Lower lobe of right lung (tissue), 2 donors: Measurements from ENCODE around the gene JAKMIP2. TPM values are rescaled to one million over a fixed set of nuclear protein-coding genes. Genes with fewer than 3 reads are reported as not detected.
A peak's percentile ranks its signal among the peaks of the same experiment; 100 is the strongest.

ENCODE experiments used
- ATAC-seq, 2 donors: fragments of 200-7000 bp; cut with Tn5 transposase; one replicate each; pipeline ENCODE4 v1.9.1; 2020 to 2022; ENCODE audit warnings: mild to moderate bottlenecking in 2 of 2, moderate library complexity in 2 of 2
- DNase-seq: peaks from one replicate; pipeline ENCODE4 v3.0.0-alpha.2; 2020
- H3K27ac ChIP-seq: fragments of 200-600 bp; one replicate; pipeline ENCODE4 v1.8.0; 2022
- H3K27me3 ChIP-seq: fragments of 200-600 bp; one replicate; pipeline ENCODE4 v1.8.0; 2022; ENCODE audit warnings: low read depth
- H3K36me3 ChIP-seq: fragments of 200-600 bp; one replicate; pipeline ENCODE4 v1.8.0; 2022; ENCODE audit warnings: mild to moderate bottlenecking
- H3K4me1 ChIP-seq: fragments of 200-600 bp; one replicate; pipeline ENCODE4 v1.8.0; 2022
- H3K4me3 ChIP-seq: fragments of 200-600 bp; one replicate; pipeline ENCODE4 v1.8.0; 2022; ENCODE audit warnings: mild to moderate bottlenecking
- H3K9me3 ChIP-seq: fragments of 200-600 bp; one replicate; pipeline ENCODE4 v1.8.0; 2022
- CTCF ChIP-seq: fragments of 200-600 bp; IDR thresholded peaks from one replicate; pipeline ENCODE4 v1.8.0; 2022; ENCODE audit warnings: antibody characterized with exemption, mild to moderate bottlenecking
- intact Hi-C: fragments of 100-400 bp; cut with DNase I; formaldehyde crosslinking; loops from one replicate; pipeline ENCODE4 v1.11.0; 2022
- total RNA-seq: library from RNA; stranded (reverse); fragmentation: NEBNext Ultra II Directional; extraction: Animal tissue kit (Norgen Biotek cat#: 25700); gene quantifications from one replicate; pipeline ENCODE4 v1.2.1, GENCODE V29; 2021
- donor health status: DM: no; HTN: yes; CAD: no; lungs with severe emphysema.

JAKMIP2 gene
- total RNA-seq, 1 donor from 2014 or later = 8.3 TPM

GRCh38 chr5:147633173-147633572 lies 149.4 kb downstream of the JAKMIP2 start:
- intact Hi-C loops = no loop called here
- no peaks in the 10 kb centered on the region for H3K27me3 ChIP-seq
- TF ChIP-seq CTCF = no peak
- H3K36me3 ChIP-seq = no peaks in the 10 kb centered on the region
- H3K4me1 ChIP-seq = no peaks in the 10 kb centered on the region
- no peaks in the 10 kb centered on the region for H3K9me3 ChIP-seq
- no peak overlapping the region for H3K4me3 ChIP-seq
- no peak overlapping the region for H3K27ac ChIP-seq
- DNase-seq (no peak), ATAC-seq (no peak)

GRCh38 chr5:147631428-147632003 lies 151.0 kb downstream of the JAKMIP2 start:
- Histone ChIP-seq H3K36me3 (no peaks in the 10 kb centered on the region), H3K27me3 (no peaks in the 10 kb centered on the region), H3K4me1 (no peaks in the 10 kb centered on the region), H3K9me3 (no peaks in the 10 kb centered on the region), H3K4me3 (no peak overlapping the region), H3K27ac (no peak overlapping the region)
- ATAC-seq (no peak), DNase-seq (no peak)
- intact Hi-C loops = no loop called here
- TF ChIP-seq CTCF = no peak

DNA sequence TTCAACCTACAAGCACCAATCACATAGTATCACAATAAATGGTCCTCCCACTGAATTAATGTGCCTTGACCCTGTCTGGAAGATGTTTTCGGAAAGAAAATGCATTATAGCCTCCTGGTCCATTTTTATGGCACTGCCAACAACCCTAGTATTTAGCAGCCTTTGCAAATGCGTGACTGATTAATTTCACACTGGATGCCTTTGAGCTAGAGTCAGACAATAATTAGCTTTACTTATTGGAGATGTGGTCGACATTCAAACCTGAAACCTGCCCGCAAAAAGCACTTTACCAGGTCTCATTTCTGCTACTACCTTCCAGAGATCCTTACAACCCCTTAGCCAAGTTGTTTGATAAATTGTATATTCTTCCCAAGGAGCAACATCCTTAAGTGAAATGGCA lies 153.3 kb downstream of the JAKMIP2 start:
- no peaks in the 10 kb centered on the region for H3K4me1 ChIP-seq
- DNase-seq = no peak
- H3K27ac ChIP-seq = no peak overlapping the region
- H3K4me3 ChIP-seq = no peak overlapping the region
- H3K27me3 ChIP-seq = no peaks in the 10 kb centered on the region
- ATAC-seq = no peak
- TF ChIP-seq CTCF = no peak
- intact Hi-C loops = loop anchor here (2.0 kb wide), 1 partner anchor 194 kb away; no protein-coding TSS in a partner anchor
- no peaks in the 10 kb centered on the region for H3K36me3 ChIP-seq
- H3K9me3 ChIP-seq = no peaks in the 10 kb centered on the region

DNA sequence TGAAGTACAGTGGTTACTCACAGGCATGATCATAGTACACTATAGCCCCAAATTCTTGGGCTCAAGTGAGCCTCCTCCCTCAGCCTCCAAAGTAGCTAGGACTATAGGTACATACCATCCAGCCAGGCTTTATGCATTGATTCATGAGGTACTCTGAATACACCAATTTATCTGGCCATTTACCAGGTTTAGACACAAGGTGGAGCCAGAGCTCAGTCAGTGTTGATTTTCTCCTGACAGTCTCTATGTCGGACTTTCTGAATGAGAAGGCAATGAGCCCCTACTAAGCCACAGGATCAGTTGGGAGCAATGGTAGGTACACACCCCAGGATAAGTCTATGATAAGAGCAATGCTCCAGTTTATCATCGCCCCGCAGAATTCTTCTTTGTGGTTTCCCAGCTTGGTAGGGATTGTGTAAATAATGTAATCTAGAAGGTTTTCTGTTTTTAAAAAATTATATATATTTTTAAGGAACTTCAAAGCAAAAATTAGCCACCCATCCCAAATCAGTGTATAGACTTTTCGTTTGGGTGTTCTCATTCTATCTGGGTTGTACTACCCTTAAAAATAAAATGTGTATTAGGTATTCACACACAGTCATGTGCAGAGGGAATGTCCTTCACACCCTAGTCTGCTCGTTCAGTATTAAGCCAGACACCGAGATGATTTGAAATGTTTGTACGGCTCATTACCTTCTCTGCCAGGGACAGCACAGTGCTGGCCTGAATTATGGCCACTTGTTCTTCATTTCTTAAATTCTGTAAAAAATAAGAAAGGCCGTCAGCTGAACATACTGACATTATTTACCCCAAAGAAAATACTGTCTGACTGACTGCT lies 154.3 kb downstream of the JAKMIP2 start:
- DNase-seq = no peak
- ATAC-seq = peak; percentile 86 to 90
- no peaks in the 10 kb centered on the region for H3K36me3 ChIP-seq
- intact Hi-C loops = loop anchor here (2.0 kb wide), 1 partner anchor 195 kb away; no protein-coding TSS in a partner anchor
- H3K4me1 ChIP-seq = no peaks in the 10 kb centered on the region
- no peaks in the 10 kb centered on the region for H3K9me3 ChIP-seq
- peak; percentile 70 for TF ChIP-seq CTCF
- no peak overlapping the region for H3K4me3 ChIP-seq
- H3K27ac ChIP-seq = no peak overlapping the region
- H3K27me3 ChIP-seq = no peaks in the 10 kb centered on the region

DNA sequence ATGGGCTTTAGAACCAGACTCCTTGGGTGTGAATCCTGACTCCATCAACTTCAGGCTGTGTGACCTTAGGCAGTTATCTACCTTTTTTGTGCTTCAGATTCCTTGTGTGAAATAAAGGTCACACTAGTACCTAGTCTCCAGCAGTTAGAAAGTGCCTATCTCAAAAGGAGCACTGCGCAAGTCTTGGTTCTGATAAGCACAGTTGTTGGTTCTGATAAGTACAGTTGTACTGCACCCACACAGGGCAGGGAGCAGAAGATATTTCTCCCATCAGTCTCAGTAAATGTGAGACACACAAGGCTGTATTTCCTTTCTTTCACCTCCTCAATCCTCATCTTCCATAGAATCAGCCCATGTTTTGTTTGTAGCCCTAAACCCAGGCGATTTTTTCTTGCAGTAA lies 156.1 kb downstream of the JAKMIP2 start:
- Histone ChIP-seq H3K36me3 (no peaks in the 10 kb centered on the region), H3K4me1 (no peaks in the 10 kb centered on the region), H3K9me3 (no peaks in the 10 kb centered on the region), H3K27me3 (no peaks in the 10 kb centered on the region), H3K4me3 (no peak overlapping the region), H3K27ac (no peak overlapping the region)
- no peak for TF ChIP-seq CTCF
- ATAC-seq = no peak
- intact Hi-C loops = no loop called here
- DNase-seq = no peak
